BE2C (cell line): Measurements from ENCODE around the gene MSH2.

ENCODE experiments used
- DNase-seq: peaks from one replicate; pipeline ENCODE4 v3.0.0-alpha.2; 2020
- H3K27me3 ChIP-seq: fragments of 250-450 bp; sonication (Bioruptor Pico); 2 replicates; pipeline ENCODE4 v1.5.1; 2020; ENCODE audit warnings: mild to moderate bottlenecking
- H3K36me3 ChIP-seq: fragments of 250-450 bp; sonication (Bioruptor Pico); 2 replicates; pipeline ENCODE4 v1.5.1; 2020; ENCODE audit warnings: mild to moderate bottlenecking
- H3K4me1 ChIP-seq: fragments of 250-450 bp; sonication (Bioruptor Pico); 2 replicates; pipeline ENCODE4 v1.5.1; 2020
- H3K4me3 ChIP-seq: 2 replicates; pipeline ENCODE4 v1.5.1; 2011; ENCODE audit warnings: low read depth, low read length
- H3K9me3 ChIP-seq: fragments of 250-450 bp; sonication (Bioruptor Pico); 2 replicates; pipeline ENCODE4 v1.5.1; 2020
- CTCF ChIP-seq: IDR thresholded peaks from 2 replicates; pipeline ENCODE4 v1.5.1; 2012; ENCODE audit warnings: mild to moderate bottlenecking, low read depth, low read length

Gene MSH2

GRCh38 chr2:47525167-47525566 is 122.2 kb downstream of the MSH2 start:
- no peak for DNase-seq
- no peaks in the 10 kb centered on the region for H3K4me1 ChIP-seq

GRCh38 chr2:47528455-47528854 is 125.5 kb downstream of the MSH2 start:
- Histone ChIP-seq H3K4me1 (no peaks in the 10 kb centered on the region), H3K4me3 (no peak overlapping the region), H3K36me3 (no peaks in the 10 kb centered on the region), H3K27me3 (no peaks in the 10 kb centered on the region), H3K9me3 (no peaks in the 10 kb centered on the region)
- no peak for TF ChIP-seq CTCF
- DNase-seq, result no peak

More at GRCh38 chr2:47525167-47525566, 122.2 kb downstream of the MSH2 start:
- TF ChIP-seq CTCF, result no peak
- Histone ChIP-seq H3K9me3 (no peaks in the 10 kb centered on the region), H3K27me3 (no peaks in the 10 kb centered on the region), H3K36me3 (no peaks in the 10 kb centered on the region), H3K4me3 (no peak overlapping the region)

GRCh38 chr2:47528874-47529273 is 125.9 kb downstream of the MSH2 start:
- H3K9me3 ChIP-seq, result no peaks in the 10 kb centered on the region
- no peak for DNase-seq
- H3K4me3 ChIP-seq, result no peak overlapping the region
- H3K36me3 ChIP-seq, result no peaks in the 10 kb centered on the region
- no peaks in the 10 kb centered on the region for H3K4me1 ChIP-seq
- H3K27me3 ChIP-seq, result no peaks in the 10 kb centered on the region
- TF ChIP-seq CTCF, result no peak

- Histone ChIP-seq H3K9me3 (no peaks in the 10 kb centered on the region), H3K4me1 (no peaks in the 10 kb centered on the region), H3K36me3 (no peaks in the 10 kb centered on the region), H3K27me3 (no peaks in the 10 kb centered on the region), H3K4me3 (no peak overlapping the region)
- no peak for DNase-seq
- TF ChIP-seq CTCF, result no peak
Measured at GRCh38 chr2:47530105-47530760, 127.3 kb downstream of the MSH2 start.

- no peaks in the 10 kb centered on the region for H3K36me3 ChIP-seq
- TF ChIP-seq CTCF, result no peak
- no peaks in the 10 kb centered on the region for H3K9me3 ChIP-seq
- no peaks in the 10 kb centered on the region for H3K4me1 ChIP-seq
- no peak overlapping the region for H3K4me3 ChIP-seq
- DNase-seq, result no peak
- no peaks in the 10 kb centered on the region for H3K27me3 ChIP-seq
Measured at GRCh38 chr2:47531378-47532042, 128.6 kb downstream of the MSH2 start.
